DMS79 treated with DMSO at 0.1 percent for 48 hours (cell line): ENCODE results near the gene PTPN2.
"Not testable (repeated sequence)": the region's sequence is repeated elsewhere in the genome, so short reads cannot be mapped to it uniquely, and the experiment has no call there.

Experiments used
- DNase-seq: peaks from one replicate; lab custom pipeline; 2025; lab: John Stamatoyannopoulos, UW

The PTPN2 gene

DNA sequence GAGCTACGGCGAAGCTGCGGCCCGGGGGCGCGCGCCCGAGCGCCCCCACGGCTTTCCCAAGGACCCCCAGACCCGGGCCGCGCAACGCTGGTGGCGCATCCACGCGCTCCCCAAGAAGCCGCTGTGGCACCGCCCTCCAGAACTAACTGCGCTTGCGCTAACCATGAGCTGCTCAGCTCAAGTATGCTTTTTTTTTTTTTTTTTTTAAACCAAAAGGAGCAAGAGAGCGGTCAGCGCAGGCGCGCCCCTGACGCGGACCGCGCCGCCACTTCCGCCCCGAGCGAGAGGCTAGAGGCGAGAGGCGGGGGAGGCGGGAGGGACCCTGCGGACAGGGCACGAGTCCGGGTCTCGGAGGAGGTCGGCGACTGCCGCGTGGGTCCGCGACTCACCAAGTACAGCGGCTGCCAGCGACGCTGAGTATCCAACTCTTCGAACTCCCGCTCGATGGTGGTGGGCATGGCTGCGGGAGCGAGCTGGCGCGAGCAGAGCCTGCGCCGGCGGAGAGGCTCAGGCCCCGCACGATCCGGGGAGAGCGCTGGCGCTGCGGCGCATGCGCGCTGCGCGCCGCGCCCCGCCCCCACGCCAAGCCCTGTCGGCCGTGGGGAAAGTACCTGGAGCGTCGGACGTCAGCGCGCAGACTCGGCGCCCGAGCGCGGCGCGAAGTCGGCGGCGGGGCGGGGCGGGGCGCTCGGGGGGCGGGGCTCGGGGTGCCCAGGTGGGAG, at the start of gene PTPN2:
PTPN2 (minus strand) TSS at position 554 of the 722 bp plus-strand sequence; CDS start at position 458, 96 bp downstream.
- peak; percentile 84 for DNase-seq

DNA sequence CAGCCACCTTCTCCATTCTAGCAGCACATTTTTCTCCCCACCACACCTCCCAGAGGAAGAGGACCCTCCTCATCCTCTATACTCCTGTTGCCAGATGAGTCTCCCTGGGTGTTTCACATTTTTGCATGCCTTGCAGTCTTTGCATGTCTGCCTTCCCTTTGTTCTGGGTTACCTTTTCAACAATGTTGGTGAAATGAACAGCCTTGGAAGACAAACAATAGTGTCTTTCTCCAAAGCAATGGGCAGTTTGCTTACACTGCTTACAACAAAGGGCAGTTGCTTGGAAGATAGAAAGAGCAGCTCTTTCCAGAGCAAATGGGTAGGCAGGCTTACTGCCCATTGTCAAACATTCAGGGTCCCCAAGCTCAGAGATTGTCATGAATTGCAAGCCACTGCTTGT, 49.3 kb upstream of the PTPN2 start:
- DNase-seq = no peak

DNA sequence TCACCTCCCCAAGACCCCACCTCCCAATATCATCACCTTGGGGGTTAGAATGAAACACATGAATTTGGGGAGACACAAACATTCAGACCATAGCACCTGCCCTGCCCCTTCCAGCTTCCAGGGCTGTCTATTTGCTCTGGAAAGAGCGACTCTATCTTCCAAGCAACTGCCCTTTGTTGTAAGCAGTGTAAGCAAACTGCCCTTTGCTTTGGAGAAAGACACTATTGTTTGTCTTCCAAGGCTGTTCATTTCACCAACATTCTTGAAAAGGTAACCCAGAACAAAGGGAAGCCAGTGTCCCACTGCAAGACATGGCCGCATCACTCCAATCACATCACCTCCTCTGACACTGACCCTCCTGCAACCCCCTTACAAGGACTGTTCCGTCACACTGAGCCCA, 46.9 kb upstream of the PTPN2 start:
- DNase-seq = no peak

DNA sequence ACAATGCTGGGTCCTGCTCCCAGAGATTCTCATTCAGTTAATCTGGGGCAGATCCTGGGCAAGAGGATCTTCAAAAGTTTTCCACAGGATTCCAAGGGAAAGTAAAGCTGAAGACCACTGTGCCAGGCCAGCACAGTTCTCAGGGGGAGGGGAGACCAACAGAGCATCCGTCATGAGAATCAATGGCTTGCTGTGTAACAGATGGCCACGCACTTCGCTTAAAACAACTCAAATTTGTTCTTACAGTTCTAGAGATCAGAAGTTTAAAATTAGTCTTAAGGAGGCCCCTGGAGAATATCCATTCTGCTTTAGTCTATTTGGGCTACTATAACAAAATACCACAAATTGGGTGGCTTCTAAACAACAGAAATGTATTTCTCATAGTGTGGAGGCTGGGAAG, 46.3 kb upstream of the PTPN2 start:
- no peak for DNase-seq

DNA sequence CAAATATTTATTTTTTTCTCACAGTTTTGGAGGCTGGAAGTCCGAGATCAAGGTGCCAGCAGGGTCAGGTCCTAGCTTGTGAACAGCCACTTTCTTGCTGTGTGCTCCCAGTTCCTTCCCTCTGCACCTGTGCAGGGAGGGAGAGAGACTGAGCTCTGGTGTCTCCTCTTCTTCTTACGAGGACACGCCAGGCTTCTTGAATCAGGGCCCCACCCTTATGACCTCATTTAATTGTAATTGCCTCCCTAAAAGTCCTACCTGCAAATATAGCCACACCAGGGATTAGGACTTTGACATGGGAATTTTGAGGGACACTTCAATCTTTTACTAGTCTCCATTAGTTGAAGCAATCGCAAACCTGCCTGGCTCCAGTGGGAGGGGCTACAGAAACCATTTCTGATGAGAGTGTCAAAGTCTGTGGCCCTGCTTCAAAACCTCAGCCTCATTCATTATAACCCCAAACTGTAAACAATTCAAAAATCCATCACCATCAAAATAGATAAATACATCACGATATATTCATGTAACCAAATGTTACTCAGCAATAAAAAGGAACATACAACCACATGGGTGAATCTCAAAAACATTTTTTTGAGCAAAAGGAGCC, 45.5 kb upstream of the PTPN2 start:
- no peak for DNase-seq

DNA sequence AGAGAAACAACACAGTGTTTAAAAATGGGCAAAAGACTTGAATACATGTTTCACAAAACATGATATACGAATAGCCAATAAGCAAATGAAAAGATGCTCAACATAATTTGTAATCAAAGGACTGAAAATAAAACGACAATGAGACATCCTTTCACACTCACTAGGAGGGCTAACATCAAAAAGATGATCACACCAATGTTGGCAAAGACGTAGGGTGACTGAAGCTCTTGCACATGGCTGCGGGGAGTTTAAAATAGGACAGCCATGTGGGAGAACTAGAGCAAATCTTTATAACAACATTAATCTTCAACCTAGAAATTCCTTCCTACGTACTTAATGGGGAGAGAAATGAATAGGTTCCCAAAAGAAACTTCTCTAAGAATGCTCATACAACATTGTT, 44.6 kb upstream of the PTPN2 start:
- DNase-seq = no peak

DNA sequence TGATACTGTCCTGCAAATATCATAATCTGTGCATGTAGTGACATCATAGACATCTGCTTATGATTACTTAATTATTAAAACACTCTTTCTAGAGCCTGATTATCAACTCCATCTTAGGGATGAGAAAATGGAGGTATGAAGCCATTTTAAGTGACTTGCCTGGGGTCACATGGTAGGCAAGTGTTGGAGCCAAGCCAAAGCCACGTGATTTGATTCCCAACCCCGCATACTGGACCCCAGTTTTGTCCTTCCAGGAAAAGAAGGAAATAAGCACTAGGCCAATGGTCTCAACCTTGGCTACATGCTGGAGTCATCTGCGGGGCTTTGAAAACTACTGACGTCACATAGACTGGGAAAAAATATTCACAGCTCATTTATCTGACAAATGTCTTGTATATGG, 44.2 kb upstream of the PTPN2 start:
- no peak for DNase-seq

DNA sequence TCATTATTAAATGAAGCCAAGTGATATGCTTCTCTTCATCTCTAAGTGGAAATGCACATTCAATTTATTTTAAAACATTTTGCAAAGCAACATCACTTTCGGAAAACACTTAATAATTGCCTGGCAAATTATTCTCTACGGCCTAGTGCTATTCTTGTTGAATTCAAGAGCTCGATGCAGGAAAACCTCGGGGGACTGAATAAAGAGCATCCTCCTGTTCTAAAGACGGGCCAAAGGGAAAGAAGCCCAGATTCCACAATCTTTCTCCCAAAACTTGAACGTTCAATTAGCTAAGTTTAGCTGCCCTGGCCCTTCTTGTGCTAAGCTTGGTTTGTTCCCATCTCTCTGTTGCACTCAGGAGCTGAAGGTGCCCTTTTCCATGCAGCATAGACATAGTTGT, 40.6 kb upstream of the PTPN2 start:
- DNase-seq = peak; percentile 54

DNA sequence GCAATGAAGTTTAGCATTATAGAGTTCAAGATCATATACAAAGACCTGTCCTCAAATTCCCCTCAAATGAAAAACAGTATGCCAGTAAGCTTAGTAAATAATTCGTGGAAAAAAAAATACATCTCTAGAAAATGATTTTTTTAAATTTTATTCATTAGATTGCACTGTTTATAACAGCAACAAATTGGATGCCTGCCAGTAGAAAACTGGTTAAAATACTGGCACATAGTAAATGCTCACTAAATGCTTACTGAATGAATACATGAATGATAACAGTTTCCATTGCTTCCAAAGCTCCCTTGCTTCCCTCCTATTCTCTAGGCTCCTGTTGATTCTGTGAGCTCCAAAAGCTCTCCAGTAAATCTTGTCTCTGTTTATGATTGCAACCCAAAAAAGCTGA, 38.2 kb upstream of the PTPN2 start:
- DNase-seq = no peak

DNA sequence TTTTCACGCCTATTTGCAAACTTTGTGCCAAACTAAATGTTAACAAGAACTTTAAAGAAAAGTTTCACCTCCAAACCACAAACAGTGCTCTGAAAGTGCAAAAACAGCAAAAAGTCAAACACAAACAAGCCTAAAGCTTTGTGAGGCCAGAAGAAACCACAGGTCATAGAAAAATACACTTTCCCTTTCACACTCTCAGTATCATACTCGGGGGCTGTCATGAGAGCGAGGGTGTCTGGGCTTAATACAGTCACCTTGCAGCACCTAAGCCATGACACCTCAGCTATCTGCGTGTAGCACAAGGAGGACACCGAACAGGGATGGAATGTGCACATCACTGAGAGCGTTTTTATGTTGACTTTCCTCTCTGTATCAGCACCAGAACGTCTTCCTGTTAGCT, 37.1 kb upstream of the PTPN2 start:
- no peak for DNase-seq

DNA sequence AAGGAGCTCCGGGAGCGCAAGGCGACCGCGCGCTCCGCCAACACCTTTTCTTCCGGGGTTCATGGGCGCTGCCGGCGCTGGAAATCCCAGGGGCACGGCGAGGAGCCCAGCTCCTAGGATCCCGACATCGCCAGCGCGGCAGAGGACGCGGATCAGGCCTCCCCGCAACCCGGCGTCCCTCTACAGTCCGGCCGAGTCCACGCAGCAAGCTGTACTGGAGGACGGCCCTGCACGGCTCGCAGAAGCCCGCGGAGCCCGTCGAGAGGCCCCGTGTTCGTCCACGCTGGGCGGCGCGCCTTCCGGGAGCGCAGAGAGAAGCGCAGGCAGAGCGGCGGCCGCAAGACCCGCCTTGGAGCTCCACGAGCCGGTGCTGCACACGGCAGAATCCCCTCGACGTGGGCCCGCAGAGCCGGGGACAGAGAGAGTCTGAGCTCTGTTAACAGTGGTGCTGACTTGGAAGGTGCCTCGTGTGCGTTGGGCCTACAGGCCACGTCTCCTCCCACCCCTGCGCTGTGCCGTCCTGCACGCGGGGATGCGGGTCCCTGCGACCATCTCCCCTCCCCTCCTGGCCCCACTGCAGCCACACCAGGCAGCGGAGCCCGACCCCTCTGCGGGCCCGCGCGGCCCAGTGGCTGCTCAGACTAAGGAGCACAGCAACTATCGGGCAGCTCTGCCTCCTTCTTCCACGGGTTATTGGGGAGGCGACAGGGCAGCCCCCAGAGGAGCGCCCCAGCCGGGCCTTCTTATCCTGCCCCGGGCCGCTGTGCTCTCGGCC, 28.1 kb upstream of the PTPN2 start:
- DNase-seq = no peak

DNA sequence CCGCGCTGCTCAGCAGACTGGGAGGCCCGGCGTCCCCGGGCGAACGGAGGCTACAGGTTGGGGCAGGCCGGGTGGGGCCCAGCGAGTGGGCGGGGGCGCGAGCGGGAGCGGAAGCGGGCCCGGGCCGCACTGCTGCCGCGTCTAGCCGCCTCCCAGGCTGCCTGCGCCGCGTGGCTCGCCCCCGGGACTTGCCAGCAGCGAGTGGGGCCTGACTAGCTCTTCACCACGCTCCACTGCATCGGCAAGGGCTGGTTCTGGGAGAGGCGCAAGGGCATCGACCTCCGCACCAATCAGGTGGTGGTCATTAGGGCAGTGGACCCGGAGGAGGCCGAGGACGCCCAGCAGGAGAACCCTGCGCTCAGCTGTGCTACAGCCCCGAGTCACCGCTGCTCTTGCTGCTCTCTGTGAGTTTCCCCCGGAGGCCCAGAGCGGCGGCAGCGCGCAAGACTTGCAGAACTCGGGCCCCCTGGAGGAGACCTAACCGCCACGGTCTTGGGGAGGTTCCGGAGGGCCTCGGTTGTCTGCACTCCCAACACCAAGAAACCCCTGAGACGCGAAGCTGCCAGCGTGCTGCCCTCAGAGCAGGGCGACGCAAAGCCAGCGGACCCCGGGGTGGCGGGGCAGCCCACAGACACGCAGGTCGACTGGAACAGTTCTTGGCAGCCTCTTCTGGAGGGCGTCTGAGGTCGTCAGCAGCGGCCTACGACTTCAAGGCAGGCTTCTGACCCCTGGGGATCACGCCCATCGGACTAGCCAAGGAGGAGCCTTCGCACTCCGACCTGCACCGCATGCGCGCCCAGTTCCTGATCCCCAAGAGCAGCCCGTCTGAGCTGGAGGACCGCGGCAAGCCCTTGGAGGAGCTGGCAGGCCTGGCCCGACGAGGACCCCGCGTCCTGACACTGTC, 27.2 kb upstream of the PTPN2 start:
- DNase-seq = peak; percentile 32

DNA sequence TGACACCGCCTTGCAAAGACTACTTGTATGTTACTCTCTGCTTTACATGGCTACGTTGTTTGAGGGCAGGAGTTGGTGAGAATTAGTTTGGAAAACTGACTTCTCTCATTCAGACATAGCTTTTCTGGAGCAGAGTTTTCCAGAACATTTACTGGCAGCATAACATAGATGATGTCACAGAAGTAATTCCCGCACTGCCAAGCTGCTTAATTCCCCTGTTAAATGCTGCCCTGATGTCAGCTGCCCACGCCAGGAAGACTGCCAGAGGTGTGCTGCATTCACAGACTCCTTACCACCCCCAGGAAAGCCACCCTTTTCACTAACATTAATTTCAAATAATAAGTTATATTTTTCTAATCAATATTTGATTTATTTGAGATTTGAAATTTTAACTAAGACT, 24.7 kb upstream of the PTPN2 start:
- no peak for DNase-seq

DNA sequence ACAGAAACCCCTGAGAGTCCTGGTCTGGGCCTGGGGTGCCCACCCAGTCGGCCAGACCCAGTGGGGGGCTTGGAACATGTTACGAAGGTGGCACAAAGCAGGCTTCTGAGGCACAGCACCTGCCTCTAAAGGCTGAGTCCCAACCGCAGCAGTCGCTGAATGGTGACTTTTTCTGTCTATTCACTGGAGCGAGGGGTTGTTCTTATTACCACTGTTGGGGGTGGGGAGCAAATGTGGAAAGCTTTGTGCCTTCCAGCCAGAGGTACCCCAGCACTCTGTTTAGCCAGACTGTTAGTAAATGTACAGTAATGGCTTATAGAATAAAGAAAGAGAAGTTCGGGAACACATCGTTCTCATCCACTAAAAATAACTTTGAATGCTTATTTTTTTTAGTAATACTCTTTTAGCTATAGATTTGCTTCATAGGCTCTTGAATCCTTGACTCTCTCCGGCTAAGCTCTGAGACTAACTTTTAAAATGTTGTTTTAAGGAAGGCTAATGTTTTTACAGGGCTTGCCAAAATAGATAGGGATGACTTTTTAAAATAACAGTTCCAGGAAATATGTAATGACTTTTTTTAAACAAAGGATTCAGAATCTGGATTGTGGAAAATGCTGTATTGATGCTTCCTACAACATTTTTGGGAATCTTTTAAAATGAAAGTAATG, 23.4 kb upstream of the PTPN2 start:
- DNase-seq = no peak

DNA sequence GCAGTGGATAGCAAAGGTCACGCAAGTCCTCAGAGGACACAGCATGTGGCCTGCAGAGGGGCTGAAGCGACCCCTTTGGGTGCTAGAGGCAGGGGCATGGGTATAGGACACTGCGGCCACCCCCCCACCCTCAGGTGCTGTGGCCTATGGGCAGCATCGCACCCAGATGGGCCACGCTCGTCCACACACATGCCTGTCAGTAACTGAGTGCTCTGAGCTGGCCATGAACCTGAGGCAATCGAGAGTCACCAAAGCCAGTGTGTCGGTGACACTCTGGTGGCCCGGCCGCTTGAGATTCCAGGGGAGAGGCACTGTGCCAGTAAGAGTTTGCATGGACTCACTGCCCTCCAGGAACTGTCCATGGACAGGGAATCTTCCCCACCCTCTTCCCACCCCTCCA, 22.7 kb upstream of the PTPN2 start:
- no peak for DNase-seq

DNA sequence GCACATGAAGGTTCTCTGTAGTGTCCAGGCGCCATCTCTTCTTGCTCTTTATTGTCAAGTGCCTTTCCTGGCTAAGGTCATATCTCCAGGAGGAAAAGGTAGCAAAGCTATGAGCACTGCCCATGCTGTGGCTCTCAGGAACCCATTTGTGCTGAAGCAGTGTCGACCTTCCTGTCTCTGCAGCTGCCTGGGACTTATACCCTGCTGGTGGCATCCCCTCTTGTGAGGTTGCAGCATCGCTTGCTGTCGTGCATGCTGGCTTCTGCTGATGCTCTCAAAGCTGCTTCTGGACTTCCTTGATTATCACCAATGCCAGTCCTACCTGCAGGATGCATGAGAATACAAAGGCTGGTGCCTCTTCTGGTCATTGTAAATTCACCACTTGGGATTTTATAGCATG, 22.1 kb upstream of the PTPN2 start:
- no peak for DNase-seq

DNA sequence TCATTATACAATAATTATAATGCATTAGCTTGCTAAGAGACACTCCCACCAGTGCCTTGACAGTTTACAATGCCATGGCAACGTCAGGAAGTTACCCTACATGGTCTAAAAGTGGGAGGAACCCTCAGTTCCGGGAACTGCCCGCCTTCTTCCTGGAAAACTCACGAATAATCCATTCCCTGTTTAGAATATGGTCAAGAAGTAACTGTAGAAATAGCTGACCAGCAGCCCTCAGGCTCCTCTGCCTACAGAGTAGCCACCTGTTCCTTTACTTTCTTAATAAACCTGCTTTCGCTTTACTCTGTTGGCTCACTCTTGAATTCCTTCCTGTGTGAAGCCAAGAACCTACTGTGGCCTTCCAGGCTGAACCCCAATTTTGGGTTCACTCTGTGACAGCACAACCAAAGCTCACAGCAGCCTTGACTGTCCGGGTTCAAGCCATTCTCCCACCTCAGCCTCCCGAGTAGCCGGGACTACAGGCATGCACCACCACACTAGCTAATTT, 20.0 kb upstream of the PTPN2 start:
- DNase-seq = no peak

DNA sequence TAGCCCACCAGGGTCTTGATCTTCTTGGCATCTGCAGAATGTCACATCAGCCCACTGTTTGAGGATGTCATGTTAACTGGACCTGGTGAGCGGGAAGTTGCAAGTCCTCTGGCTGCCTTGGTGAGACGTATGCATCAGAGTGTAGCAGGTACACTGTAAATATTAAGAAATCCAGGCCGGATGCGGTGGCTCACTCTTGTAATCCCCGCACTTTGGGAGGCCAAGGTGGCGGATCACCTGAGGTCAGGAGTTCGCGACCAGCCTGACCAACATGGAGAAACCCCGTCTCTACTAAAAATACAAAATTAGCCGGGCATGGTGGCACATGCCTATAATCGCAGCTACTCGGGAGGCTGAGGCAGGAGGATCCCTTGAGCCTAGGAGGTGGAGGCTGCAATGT, 17.2 kb upstream of the PTPN2 start:
- DNase-seq = not testable (repeated sequence)

DNA sequence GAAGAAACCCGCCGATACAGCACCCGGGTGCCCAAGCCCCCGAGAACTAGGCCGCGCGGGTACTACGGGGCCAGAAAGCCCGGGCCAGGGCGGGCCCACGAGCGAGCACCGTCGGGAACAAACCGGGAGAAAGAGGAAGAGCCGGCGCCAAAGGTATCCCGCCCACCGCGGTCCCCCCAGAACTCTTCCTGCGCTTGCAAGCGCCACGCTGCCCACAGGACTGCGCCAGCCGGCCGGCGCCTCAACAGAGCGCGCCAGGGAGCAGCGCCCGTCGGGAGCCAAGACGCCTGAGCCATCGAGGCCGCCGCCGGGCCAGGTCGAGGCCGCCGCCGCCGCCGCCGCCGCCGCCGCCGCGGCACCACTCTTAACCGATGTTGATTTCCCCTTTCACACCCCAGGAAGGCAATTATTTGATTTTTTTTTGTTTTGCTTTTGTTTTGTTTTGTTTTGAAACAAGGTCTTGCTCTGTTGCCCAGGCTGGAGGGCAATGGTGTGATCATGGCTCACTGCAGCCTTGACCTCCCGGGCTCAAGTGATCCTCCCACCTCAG, 12.8 kb upstream of the PTPN2 start:
- not testable (repeated sequence) for DNase-seq

DNA sequence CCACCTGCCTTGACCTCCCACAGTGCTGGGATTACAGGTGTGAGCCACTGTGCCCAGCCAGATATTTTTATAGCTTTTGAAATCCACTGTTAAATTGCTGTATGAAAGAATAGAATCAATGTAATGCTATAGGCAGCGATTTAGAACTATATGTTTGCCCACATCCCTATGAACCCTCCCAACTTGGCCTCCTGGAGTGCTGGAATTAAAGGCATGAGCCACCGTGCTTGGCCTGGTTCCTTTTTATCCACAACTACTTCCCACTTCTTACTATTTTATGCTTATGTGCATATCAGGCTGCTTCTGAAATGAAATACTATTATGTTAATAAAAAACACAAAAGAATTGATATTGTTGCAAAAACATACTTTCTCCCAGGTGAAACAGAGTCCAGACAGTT, 11.6 kb upstream of the PTPN2 start:
- no peak for DNase-seq

DNA sequence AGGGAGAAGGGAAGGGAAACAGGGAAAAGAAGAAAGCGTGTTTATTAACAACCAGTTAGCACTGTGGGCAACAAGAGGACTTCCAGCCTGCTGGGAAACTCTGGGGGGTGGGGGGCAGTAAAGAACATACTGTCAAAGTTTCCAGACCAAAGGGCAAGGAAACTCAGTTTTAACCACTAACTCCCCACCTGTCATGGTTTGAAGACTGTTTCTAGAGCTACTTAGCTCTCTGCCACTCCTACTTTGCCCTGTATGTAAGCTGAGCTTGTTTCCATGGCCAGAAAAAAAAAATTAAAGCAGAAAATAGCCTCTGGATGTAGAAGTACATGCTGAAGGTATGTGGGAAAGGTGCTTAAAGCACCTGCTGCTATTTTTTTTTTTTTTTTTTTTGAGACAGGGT, 11.0 kb upstream of the PTPN2 start:
- DNase-seq = no peak
